ENCODE measurements around the gene KYNU. TPM values are rescaled to one million over a fixed set of nuclear protein-coding genes. Genes with fewer than 3 reads are reported as not detected.
A peak's percentile ranks its signal among the peaks of the same experiment; 100 is the strongest.

The KYNU gene
- total RNA-seq, 1 experiment from 2014 or later, result 0.37 TPM

DNA sequence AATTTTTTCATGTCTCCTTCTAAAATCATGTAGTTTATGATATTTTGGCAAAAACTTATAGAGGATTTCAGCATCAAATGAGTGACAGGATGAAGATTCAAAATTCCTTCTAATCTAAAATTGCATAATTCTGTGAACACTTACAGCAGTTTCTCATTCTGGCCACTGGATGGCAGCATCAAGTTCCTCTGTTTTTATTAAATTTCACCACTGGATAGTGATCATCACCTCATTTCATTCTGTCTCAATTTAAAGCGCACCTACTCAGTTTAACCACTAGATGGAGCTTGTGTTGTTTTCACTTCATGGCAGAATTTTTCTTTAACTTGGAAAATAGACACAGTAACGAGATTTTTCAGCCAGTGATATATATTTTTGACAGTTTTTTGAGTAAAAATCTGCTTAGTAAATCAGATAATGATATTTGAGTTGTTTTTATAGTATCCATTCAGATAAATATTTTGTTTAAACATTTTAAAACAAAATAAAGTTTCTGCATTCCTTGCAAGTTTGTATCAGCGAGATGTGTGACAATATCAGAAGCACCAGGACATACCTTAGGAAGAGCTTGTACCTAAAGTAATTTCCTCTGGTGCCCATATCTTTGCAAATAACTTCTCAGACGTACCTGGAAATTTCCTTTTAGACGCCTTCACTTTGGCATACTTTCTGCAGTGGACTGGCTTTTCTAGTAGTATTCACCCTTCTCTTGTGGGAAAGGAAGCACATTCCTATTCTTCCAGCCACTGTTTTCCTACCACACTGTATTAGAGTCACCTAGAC, 157.0 kb downstream of the KYNU start:
- Histone ChIP-seq H3K4me1 (ENCODE audit: insufficient read depth, low read length) (no peaks in the 10 kb centered on the region), H3K79me2 (ENCODE audit: insufficient read depth, low read length) (no peaks in the 10 kb centered on the region), H3K9me3 (ENCODE audit: control insufficient read depth, low read depth, low read length) (no peaks in the 10 kb centered on the region), H2AFZ (ENCODE audit: low read length) (no peak overlapping the region), H4K8ac (replicated peaks; ENCODE audit: insufficient read length, low read depth, low read length) (no peak overlapping the region), H3T11ph (ENCODE audit: low read length) (no peak overlapping the region), H2BK12ac (ENCODE audit: insufficient read length, low read depth, low read length) (no peak overlapping the region), H4K91ac (ENCODE audit: insufficient read length, low read depth, low read length) (no peak overlapping the region), H3K27ac (ENCODE audit: insufficient read length, low read depth, low read length) (no peak overlapping the region), H3K79me1 (ENCODE audit: insufficient read depth, low read depth, low read length, poor library complexity, severe bottlenecking) (no peaks in the 10 kb centered on the region), H2AK5ac (ENCODE audit: insufficient read length, low read length) (no peak overlapping the region), H4K20me1 (ENCODE audit: control insufficient read depth, insufficient read depth, insufficient read length) (no peaks in the 10 kb centered on the region), H3K14ac (ENCODE audit: insufficient read depth, low read length) (no peak overlapping the region), H3K23me2 (ENCODE audit: insufficient read length, low read depth, low read length, poor library complexity, severe bottlenecking) (no peaks in the 10 kb centered on the region), H2BK5ac (ENCODE audit: insufficient read length, low read length) (no peak overlapping the region), H3K9ac (ENCODE audit: extremely low read depth, insufficient read length, low read length) (no peak overlapping the region), H2BK20ac (ENCODE audit: low read depth, low read length, poor library complexity, severe bottlenecking) (no peak overlapping the region), H3K4me2 (ENCODE audit: insufficient read depth, insufficient read length, low read length) (no peak overlapping the region), H3K23ac (ENCODE audit: insufficient read length, low read depth, low read length) (no peak overlapping the region), H2BK15ac (ENCODE audit: low read depth, low read length) (no peak overlapping the region), H3K27me3 (ENCODE audit: insufficient read depth, low read length) (no peaks in the 10 kb centered on the region), H2BK120ac (ENCODE audit: low read depth, low read length, poor library complexity, severe bottlenecking) (no peak overlapping the region), H3K18ac (ENCODE audit: insufficient read length, low read depth, low read length) (no peak overlapping the region), H4K5ac (ENCODE audit: insufficient read length, low read depth, low read length) (no peak overlapping the region), H3K4ac (ENCODE audit: low read depth, low read length) (no peak overlapping the region), H3K56ac (ENCODE audit: insufficient read length, low read depth, low read length) (no peak overlapping the region)
- Mint-ChIP-seq H3K9me3 (no peaks in the 10 kb centered on the region), H3K4me1 (0 out of 4 replicates have a peak, but pooled peaks cover 0 to 3% of the 10 kb centered on the region in 2 experiments), H3K27ac (no peak overlapping the region), H3K27me3 (ENCODE audit: low read depth) (no peaks in the 10 kb centered on the region), H3K36me3 (ENCODE audit: insufficient read depth in 1 of 3, low read depth in 3 of 3) (no peaks in the 10 kb centered on the region), H3K4me3 (no peak overlapping the region)
- TF ChIP-seq, protein P1, sequence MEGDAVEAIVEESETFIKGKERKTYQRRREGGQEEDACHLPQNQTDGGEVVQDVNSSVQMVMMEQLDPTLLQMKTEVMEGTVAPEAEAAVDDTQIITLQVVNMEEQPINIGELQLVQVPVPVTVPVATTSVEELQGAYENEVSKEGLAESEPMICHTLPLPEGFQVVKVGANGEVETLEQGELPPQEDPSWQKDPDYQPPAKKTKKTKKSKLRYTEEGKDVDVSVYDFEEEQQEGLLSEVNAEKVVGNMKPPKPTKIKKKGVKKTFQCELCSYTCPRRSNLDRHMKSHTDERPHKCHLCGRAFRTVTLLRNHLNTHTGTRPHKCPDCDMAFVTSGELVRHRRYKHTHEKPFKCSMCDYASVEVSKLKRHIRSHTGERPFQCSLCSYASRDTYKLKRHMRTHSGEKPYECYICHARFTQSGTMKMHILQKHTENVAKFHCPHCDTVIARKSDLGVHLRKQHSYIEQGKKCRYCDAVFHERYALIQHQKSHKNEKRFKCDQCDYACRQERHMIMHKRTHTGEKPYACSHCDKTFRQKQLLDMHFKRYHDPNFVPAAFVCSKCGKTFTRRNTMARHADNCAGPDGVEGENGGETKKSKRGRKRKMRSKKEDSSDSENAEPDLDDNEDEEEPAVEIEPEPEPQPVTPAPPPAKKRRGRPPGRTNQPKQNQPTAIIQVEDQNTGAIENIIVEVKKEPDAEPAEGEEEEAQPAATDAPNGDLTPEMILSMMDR (conservative IDR thresholded peaks at IDR 0.05), result peak; percentile 98
- DNase-seq, result no peak
- no CpG with 5 or more reads among the region's 5 CpGs for WGBS (ENCODE audit: extremely low coverage, insufficient read length, low lambda C conversion rate)

Data from H9 (cell line).